GM19372 (cell line): ENCODE measurements around the gene KLHL12.

Experiments used
- ATAC-seq: cut with Tn5 transposase; IDR thresholded peaks from one replicate; pipeline ENCODE4 v1.9.1; 2021; ENCODE audit warnings: mild to moderate bottlenecking, low read depth, moderate library complexity; ENCODE audit not compliant: unreplicated experiment

The KLHL12 gene

DNA sequence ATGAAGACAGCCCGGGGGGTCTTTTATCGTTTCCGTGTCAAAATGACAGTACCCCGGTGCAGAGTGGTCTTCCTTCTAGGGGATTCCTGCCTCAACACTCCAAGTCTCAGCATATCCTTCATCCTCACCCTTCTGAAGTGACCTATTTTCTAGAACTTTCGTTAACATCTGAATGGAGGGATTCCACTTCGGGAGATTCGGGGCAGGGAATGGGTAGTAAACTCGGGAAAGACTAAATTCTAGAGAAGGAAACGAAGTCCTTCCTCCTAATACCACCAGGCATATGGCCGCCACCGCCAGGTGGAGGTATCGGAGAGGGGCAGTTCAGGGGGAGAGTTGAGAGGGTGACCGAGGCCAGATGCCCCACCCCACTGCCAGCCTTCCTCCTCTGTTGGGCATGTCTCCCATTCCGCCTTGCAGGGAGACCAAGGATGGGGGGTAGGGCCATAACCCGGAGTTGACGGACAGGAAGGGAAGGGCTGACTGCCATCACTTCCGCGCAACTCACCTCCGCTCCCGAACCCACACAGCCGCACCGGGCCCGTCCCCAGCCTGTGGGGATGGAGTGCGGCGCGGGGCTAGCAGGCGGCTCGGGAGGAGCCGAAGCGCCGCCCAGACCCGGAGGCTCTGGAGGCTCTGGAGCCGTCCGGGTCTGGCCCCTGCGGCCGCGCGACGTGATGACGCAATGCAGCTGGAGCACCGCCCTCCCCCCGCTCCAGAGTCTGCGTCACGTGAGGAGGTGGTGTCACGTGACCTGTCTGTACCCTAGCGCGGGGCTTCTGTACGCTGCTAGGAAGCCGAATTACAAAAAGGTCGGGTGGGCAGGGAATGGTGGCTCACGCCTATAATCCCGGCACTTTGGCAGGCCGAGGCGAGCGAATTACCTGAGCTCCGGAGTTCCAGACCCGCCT, at the start of gene KLHL12:
TSS of gene KLHL12 (minus strand) at position 654 of the 911 bp plus-strand sequence. CDS start 2,072 bp downstream, outside the sequence.
- ATAC-seq, result peak; percentile 91

DNA sequence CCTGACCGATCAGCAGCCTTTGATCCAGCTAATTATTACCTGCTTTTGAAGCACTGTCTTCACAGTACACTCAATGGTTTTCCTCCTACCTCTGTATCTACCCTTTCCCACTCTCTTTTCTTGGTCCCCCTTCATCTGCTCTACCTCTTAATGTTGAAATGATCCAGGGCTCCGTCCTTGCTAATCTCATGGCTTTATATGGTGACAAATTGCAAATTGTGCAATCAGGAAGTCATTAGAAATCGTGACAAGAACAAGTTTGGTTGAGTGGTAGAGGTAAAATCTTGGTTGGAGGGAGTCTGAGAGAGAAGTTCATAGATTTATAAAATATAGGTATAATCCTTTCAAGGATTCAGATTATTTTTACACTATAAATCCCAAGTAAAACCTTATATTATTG, 49.6 kb upstream of the KLHL12 start:
- no peak for ATAC-seq

DNA sequence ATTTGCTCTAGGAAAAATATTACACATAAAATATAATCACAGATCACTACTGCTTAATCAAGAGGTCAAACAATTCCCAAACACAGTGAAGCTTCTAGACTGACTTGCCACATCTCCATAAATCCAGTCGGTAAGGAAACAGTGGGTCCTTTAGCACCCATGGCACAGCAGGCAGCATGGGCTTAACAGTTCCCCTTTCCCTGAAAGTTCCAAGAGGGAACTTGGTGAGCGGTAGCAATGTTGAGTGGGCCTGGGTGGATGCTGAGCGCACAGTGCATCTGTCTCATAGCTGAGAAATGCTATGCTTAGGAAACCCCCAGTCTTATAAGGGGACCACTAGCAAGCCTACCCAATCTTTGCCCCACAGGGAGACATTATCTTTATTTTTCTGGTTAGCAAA, 47.8 kb upstream of the KLHL12 start:
- no peak for ATAC-seq

DNA sequence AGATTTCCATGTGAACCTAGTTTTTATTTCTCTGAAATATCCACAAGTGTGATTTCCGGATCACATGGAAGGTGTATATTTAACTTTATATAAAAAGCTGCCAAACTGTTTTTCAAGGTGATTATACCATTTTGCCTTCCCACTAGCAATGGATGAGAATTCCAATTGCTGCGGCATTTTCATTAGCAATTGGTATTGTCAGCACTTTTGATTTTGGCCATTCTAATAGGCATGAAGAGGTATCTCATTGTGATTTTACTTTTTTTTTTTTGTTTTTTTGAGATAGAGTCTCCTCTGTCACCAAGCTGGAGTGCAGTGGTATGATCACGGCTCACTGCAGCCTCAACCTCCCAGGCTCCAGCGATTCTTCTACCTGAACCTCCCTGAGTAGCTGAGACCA, 45.0 kb upstream of the KLHL12 start:
- no peak for ATAC-seq

DNA sequence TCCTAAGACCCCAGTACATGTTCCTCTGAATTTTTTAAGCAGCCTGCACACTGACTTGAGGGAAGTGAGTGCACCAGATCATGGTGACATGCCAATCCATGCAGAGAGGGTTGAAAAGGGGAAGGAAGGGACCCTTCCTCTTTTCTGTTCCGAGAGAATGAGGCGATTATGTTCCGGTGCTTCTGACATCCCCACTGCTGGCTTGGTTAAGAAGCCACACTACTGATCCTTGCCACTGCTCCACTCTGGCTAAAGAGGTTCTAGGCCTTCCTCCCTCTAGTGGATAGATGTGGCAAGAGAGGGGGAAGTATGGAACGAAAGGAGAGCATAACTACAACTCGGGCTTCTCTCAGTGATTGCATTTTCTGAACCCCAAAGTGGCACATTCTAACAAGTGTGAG, 41.9 kb upstream of the KLHL12 start:
- no peak for ATAC-seq

DNA sequence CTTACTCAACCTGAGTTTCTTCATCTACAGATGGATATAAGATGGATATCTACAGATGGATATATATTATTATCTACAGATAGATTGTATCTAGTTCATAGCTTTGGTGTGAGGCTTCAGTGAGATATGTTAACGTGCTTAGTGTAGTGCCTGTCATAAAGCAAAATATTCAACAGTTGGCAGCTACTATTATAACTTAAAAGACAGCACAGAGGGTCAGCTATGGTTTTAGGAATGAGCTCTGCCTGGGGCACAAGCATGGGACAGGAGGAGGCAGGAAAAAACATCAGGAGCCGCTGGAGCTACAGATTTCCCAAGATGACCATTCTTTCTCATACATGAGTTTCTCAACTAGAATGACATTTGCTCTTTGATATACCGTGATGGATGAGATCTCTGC, 41.3 kb upstream of the KLHL12 start:
- ATAC-seq, result no peak

DNA sequence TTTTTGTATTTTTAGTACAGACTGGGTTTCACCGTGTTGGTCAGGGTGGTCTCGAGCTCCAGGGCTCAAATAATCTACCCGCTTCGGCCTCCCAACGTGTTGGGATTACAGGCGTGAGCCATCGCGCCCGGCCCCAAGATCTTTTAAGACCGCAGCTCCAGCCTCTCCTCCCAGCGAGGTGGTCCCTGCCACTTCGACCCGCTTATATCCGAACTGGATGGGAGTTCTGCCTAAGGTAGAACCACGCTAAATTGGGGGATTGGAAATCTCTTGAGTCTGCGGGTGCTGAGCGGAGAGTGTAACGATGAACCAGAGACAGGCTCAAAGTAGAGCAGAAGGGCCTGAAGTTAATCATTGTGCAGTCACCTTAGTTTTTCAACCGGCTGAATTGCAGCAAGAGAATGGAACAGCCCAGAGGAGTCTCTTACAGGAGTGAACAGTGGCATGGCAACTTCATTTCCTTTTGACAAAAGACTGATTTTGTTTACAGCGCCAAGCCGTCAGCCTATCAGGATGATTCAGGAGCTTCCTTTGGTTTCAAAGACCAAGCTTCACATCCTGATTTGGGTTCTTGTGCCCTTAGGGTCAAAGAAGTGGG, 40.7 kb upstream of the KLHL12 start:
- peak; percentile 17 for ATAC-seq

DNA sequence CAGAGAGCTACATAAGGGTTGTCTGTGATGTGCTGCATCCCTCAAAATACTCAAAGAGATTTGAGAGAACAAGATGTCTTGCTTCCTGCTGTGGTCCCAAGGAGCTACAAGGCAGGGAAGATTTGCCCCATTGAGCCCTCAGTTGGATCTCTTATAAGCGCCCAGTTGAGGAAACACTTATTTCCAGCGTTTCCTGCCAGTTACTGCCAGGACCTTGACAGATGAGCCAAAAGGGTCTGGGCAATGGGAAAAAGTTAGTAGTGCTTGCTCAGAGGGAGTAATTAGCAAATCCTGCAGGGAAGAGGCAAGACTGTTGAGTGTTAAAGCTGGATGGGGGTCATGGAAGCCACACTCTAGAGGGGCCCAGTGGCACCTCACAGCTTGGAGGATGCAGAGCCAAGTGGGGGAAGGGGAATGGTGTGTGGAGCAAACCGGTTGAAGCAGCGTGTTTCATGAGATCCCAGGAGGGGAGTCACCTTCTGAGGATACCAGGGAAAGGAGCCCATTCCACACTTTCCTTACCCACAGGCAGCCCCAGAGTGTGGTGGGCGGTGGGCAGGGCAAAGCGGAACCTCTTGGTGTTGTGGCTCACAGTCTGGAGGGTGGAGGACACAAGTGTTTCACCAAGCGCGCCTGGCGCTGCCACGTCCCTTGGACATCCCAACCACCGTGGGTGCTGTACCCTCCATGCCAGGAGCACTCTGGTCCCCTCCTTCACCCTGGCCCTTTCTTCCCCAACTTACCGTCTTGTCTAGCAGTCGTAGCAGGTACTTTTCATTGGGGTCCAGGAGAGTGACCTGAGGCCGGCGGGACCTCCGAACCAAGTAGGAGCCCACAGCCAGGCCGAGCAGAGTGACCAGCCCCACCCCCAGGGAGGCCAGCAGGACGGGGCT, 39.2 kb upstream of the KLHL12 start:
- no peak for ATAC-seq

DNA sequence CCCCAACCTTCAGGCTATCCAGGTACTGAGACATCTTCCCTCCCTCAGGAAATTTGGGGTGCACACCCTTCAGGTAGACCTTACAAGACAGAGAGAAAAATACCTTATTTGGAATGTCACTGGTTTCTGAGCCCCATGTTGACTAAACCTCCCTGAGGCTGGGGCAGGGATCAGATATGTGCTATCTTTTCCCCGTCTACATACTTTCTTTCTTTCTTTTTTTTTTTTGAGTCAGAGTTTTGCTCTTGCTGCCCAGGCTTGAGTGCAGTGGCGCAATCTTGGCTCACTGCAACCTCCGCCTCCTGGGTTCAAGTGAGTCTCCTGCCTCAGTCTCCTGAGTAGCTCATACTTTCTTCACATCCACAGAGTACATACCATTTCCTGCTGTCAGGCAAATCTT, 38.4 kb upstream of the KLHL12 start:
- ATAC-seq, result no peak

DNA sequence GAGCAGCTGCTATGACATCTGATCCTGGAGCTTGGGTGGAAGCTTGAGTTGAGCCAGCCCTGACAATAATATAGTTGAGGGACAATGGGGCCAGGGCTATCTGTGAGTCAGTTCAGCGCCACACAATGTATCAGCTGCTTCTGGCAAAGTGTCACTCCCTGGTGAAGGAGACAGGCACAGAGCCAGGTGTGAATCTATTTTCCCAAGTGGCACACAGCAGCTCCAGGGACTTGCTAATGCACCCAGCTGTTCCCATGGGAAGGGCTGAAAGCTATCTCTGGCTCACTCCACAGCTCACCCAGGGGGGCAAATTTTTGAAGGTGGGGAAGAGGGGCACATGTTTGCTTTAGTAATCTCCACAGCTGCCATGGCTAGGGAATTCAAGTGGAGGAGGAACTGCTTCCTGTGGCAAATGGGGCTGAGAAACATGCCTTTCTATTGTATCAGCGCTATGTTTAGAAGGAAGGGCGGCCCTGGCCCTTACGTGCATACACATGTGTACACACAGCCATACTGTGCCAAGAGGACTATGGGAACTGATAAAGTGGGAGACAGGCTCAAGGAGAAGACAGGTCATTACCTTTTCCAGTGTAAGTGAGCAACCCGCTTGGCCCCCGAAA, 37.9 kb upstream of the KLHL12 start:
- no peak for ATAC-seq

DNA sequence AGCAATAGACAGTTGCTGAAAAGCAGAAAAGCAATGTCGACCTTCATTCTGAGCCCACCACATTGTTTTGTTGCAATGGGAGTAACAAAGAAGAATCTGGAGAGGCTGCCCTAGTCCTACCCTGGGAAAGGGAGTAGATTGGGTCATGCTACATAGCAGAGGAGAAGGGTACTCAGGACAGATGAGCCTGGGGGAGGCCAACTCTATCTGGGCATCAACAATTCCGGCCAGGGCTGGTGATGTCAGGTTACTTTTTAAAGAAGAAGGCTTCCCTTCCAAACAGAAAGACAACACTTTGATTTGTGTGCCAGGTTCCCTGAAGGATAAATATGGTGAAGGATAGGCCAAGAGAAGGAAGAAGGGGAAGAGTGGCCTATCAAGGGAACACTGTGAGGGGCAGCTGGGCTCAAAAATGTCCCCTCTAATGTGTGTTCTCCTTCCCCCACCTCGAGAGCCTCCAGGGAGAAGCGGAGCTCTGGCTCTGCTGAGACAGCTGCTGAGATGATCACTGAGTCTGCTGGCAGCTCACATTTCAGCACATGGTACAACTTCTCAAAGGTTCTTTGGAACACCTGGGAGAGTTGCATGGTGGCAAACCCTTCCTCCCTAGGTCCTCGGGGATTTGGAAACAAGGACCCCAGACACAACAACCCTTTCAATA, 34.3 kb upstream of the KLHL12 start:
- ATAC-seq, result no peak

DNA sequence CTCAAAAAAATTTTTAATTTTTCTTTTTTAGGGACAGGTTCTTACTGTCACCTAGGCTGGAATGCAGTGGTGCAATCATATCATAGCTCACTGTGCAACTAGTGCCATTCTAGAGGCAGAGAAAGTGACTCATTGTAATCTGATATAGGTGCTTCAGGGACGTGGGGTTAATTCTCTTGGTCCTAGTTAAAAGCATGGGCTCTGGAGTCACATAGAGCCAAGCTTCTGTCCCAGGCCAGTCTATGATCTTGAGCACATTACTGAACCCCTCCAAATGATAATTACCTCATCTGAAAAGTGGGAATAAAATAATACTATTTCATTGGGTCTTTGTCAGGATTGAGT, 32.2 kb upstream of the KLHL12 start:
- ATAC-seq, result no peak

DNA sequence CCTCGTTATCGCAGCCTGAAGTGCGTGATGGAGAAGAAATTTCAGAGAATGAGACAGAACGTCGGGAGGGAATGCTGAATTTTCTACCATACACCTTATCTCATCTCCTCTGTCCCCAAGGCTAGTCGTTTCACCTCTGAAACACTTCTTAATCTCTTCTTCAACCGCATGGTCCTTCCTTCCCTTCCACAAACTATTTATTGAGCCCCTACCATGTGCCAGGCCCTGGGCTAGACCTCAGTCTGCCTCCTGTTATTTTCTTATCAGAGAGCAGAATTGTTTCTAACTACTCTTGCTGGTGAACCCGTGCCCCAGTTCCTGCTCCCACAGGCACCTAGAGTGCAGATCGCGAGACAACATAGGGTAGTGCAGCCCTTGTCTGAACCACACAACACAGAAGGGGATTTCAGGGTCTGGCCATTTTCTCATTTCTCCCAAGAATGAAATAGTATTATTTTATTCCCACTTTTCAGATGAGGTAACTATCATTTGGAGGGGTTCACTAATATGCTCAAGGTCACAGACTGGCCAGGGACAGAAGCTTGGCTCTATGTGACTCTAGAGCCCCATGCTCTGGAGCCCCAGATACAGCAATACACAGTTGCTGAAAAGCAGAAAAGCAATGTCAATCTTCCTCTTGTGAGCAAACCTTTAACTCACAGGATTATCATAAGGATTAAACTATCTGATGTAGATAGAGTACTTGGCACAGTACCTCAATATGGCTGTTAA, 31.7 kb upstream of the KLHL12 start:
- ATAC-seq, result peak; percentile 3

DNA sequence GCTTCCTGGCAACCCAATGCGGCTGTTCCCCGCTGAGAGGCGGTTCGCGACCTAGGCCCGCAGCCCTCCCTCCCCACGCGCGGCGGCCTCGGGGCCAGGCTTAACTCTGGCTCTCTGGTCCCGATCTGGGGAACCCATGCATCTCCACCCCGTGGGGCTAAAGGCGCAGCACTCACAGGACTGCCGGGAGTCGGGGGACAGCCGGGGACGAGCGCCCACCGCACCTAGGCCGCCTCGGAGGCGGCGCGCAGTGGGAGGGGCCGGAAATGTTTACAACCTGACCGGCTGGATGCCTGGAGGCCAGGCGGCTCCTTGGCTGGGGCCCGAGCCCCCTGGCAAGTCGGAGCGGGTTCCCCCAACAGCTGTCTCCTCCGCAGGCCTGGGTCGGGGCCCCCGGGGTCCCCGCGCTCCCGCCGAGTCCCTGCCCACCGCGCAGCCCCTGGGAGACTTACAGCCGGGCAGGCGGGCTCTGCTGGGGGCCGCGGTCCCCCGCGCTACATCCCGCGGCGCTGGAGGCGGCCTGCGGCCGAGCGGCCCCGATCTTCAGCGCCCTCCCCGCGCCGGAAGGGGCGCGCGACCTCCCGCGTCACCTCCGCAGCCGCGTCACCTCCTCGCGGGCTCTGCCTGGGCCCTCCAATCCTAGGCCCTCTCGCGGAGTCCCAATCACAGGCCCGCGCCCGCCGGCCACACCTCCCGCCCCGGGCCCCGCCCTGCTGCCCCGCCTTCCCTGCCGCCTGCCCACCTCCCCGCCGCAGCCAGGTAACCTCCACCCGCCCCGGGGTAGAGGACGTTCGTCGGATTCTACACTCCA, 30.9 kb upstream of the KLHL12 start, which contains the start of gene ADIPOR1:
TSS of gene ADIPOR1 (minus strand) at position 580 of the 811 bp plus-strand sequence. CDS start 7,242 bp downstream, outside the sequence.
- peak; percentile 98 for ATAC-seq

DNA sequence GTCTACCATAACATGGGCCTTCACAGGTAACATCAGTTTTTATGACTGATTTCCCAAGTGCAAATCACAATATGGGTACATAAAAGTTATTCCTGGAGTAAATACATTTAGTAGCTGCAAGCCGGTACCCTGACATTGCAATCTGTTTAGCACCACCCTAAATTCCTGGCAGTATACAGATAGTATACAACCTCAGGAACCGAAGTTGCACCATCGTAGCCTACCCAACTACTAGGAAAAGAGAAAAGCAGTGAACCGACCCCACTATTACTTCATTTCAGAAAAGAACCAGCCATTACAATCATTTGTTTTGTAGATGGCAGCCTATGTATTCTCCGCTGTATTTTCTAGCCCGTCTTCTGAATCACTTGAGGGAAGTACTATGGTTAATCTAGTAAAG, 29.9 kb upstream of the KLHL12 start:
- no peak for ATAC-seq

DNA sequence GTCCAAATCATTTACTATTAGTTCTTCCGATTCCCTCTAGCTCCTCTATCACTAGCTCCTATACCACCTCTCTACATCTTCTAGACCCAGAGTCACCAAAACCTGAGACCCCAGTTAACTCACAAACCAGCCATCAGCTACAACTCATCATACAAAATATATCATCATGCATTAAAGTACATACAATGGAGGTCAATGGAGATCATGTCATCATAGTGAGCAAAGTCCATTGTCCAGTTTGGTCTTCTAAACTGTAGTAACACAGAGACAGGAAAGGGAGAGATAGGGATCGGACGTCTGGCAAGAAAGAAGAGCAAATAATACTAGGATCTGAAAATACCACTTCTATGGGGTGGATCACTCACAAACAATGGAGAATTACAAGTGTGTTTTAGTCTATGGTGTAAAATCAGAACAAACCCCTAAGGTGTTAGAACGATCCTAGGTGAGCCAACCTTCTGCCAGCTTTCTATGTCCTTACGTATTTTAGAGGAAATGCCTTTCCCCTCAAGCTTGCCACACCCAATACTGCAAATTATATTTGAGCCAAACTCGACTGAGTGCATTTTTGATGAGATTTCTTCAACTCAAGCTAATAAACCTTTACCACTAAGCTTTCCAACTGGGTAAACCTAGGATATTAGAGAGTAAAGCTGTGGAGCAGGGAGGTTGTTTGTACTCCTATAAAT, 27.2 kb upstream of the KLHL12 start:
- no peak for ATAC-seq

DNA sequence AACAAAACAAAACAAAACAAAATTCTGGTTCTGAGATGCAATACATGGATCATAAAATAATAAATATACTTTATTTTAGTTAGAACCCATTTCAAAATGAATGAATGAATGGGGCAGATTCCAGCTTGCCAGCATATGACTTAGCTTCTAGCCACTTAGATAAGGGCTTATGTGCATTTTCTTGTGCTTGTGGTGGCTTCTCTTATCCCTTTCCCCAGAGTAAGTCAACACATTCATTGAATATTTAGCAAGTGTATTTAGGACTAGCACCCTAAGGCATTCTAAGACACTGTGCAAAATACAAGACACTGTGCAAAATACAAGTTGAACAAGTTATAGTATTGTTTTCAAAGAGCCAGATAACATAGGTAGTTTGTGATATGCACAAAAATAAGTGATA, 26.4 kb upstream of the KLHL12 start:
- ATAC-seq, result no peak

DNA sequence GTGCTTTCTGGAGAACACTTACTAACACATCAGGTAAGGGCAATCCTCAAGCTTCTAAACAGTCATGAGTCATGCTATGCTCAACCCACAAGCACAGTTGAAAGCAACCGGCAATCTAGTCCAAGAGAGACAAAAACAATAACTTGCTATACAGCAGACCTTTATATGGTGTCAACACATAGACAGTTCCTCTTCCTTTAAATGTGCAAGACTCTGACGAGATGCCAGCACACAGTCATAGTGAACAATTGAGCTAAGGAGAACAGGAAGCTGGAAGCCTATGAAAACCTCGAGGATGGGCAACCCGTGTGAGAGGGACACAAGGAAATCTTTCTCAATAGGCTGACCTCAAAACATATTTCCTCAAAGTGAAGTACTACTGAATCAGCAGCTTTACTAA, 25.8 kb upstream of the KLHL12 start:
- no peak for ATAC-seq
